WTC11 (cell line): ENCODE results near the gene CFAP92.

Source experiments
- CREB1 ChIP-seq: sonication (generic); formaldehyde crosslinking; IDR thresholded peaks from 2 replicates; pipeline ENCODE4 v1.8.0; 2023; ENCODE audit warnings: mild to moderate bottlenecking, missing genetic modification reagents
- FOXK1 ChIP-seq: sonication (generic); formaldehyde crosslinking; IDR thresholded peaks from 2 replicates; pipeline ENCODE4 v1.8.0; 2022; ENCODE audit warnings: mild to moderate bottlenecking, moderate library complexity, missing genetic modification reagents
- FOXP1 ChIP-seq: sonication (generic); formaldehyde crosslinking; IDR thresholded peaks from 2 replicates; pipeline ENCODE4 v1.8.0; 2022; ENCODE audit warnings: missing genetic modification reagents, mild to moderate bottlenecking, moderate library complexity, borderline replicate concordance
- JUN ChIP-seq: sonication (generic); formaldehyde crosslinking; IDR thresholded peaks from 2 replicates; pipeline ENCODE4 v1.8.0; 2023; ENCODE audit warnings: mild to moderate bottlenecking, missing genetic modification reagents
- NFYB ChIP-seq: sonication (generic); formaldehyde crosslinking; conservative IDR thresholded peaks from 2 replicates; pipeline ENCODE4 v1.8.0; 2022; ENCODE audit warnings: low read depth, missing genetic modification reagents
- NR3C1 ChIP-seq: sonication (generic); formaldehyde crosslinking; conservative IDR thresholded peaks from 2 replicates; pipeline ENCODE4 v1.8.1; 2023; ENCODE audit warnings: low read depth, mild to moderate bottlenecking, missing genetic modification reagents
- SOX15 ChIP-seq: fragments of 250-450 bp; sonication (Bioruptor Pico); IDR thresholded peaks from 2 replicates; pipeline ENCODE4 v1.9.0; 2021; ENCODE audit warnings: mild to moderate bottlenecking
- TCF7 ChIP-seq: sonication (generic); formaldehyde crosslinking; IDR thresholded peaks from 2 replicates; pipeline ENCODE4 v1.8.0; 2022; ENCODE audit warnings: mild to moderate bottlenecking, low read depth, missing genetic modification reagents, moderate library complexity
- ZNF263 ChIP-seq: sonication (generic); formaldehyde crosslinking; IDR thresholded peaks from 2 replicates; pipeline ENCODE4 v1.8.1; 2022; ENCODE audit warnings: low read depth, mild to moderate bottlenecking, moderate library complexity, missing genetic modification reagents
- TF ChIP-seq, protein P1 (sequence below): fragments of 200-600 bp; IDR thresholded peaks from 2 replicates; pipeline ENCODE4 v1.8.0; 2022; ENCODE audit warnings: antibody characterized with exemption
- TF ChIP-seq, protein P2 (sequence below): sonication (generic); formaldehyde crosslinking; IDR thresholded peaks from 2 replicates; pipeline ENCODE4 v1.8.1; 2023; ENCODE audit warnings: mild to moderate bottlenecking, missing genetic modification reagents, moderate library complexity
- TF ChIP-seq, protein P3 (sequence below): sonication (generic); formaldehyde crosslinking; IDR thresholded peaks from 2 replicates; pipeline ENCODE4 v1.8.0; 2022; ENCODE audit warnings: mild to moderate bottlenecking, missing genetic modification reagents
- TF ChIP-seq, protein P4 (sequence below): sonication (generic); formaldehyde crosslinking; IDR thresholded peaks from 2 replicates; pipeline ENCODE4 v1.8.0; 2023; ENCODE audit warnings: missing genetic modification reagents

DNA sequence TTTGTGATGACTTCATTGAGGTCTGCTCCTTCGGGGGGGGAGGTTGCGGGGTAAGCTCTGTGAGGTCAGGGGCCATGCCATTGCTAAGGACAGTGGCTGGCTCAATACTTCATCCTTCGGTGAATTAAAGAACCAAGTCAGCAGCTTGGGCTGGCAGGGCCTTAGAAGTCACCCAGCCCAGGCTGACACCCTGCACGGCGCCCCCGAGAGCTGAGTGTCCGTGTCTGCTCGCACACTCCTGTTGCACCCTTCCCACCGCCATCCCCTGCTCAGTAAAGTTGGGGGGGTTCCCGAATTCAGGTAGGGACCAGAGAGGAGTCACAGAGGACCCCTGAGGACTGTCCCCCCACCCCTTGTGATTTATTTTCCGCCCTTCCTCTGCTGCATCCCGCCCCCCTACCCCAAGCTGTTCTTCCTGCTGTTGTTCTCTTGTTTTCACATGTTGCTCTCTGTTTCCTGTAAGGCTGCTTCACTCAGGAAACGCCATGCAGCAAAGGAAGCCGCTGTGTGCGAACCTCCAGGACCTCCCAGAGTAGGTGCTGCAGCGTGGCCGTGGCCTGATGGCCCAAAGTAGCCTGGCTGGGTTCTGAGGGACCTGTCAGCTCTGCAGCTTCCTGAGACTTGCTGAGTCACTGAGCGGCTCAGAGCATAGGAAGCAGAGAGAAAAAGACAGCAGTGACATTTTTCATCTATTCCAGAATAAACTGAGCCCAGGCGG, 21.7 kb upstream of the CFAP92 start:
- TF ChIP-seq SOX15 (no peak), CREB1 (no peak), TCF7 (CRISPR knock-in tag) (no peak), NFYB (no peak), ZNF263 (CRISPR knock-in tag) (no peak), JUN (CRISPR knock-in tag) (no peak), FOXP1 (CRISPR knock-in tag) (no peak), NR3C1 (CRISPR knock-in tag) (no peak), FOXK1 (no peak)
- TF ChIP-seq, protein P1, sequence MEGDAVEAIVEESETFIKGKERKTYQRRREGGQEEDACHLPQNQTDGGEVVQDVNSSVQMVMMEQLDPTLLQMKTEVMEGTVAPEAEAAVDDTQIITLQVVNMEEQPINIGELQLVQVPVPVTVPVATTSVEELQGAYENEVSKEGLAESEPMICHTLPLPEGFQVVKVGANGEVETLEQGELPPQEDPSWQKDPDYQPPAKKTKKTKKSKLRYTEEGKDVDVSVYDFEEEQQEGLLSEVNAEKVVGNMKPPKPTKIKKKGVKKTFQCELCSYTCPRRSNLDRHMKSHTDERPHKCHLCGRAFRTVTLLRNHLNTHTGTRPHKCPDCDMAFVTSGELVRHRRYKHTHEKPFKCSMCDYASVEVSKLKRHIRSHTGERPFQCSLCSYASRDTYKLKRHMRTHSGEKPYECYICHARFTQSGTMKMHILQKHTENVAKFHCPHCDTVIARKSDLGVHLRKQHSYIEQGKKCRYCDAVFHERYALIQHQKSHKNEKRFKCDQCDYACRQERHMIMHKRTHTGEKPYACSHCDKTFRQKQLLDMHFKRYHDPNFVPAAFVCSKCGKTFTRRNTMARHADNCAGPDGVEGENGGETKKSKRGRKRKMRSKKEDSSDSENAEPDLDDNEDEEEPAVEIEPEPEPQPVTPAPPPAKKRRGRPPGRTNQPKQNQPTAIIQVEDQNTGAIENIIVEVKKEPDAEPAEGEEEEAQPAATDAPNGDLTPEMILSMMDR = no peak
- TF ChIP-seq, protein P2, sequence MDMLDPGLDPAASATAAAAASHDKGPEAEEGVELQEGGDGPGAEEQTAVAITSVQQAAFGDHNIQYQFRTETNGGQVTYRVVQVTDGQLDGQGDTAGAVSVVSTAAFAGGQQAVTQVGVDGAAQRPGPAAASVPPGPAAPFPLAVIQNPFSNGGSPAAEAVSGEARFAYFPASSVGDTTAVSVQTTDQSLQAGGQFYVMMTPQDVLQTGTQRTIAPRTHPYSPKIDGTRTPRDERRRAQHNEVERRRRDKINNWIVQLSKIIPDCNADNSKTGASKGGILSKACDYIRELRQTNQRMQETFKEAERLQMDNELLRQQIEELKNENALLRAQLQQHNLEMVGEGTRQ = no peak
- TF ChIP-seq, protein P3, sequence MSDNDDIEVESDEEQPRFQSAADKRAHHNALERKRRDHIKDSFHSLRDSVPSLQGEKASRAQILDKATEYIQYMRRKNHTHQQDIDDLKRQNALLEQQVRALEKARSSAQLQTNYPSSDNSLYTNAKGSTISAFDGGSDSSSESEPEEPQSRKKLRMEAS (CRISPR knock-in tag) = no peak
- TF ChIP-seq, protein P4, sequence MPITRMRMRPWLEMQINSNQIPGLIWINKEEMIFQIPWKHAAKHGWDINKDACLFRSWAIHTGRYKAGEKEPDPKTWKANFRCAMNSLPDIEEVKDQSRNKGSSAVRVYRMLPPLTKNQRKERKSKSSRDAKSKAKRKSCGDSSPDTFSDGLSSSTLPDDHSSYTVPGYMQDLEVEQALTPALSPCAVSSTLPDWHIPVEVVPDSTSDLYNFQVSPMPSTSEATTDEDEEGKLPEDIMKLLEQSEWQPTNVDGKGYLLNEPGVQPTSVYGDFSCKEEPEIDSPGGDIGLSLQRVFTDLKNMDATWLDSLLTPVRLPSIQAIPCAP = no peak
